ENCODE results near the gene ZNF428. TPM values are rescaled to one million over a fixed set of nuclear protein-coding genes. Genes with fewer than 3 reads are reported as not detected.
"Not testable (repeated sequence)": the region's sequence is repeated elsewhere in the genome, so short reads cannot be mapped to it uniquely, and the experiment has no call there.

The ZNF428 gene
- total RNA-seq, 3 donors from 2014 or later = 13.6 to 40.2 (median 19.4) TPM

- no peak for ATAC-seq
Observed at GRCh38 chr19:43589277-43589676, 30.2 kb downstream of the ZNF428 start.

GRCh38 chr19:43587029-43587428 is 32.4 kb downstream of the ZNF428 start:
- ATAC-seq; H3K4me1 ChIP-seq (ENCODE audit: low read depth); H3K9me3 ChIP-seq; intact Hi-C loops (cut with DNase I, micrococcal nuclease); H3K4me3 ChIP-seq; H3K36me3 ChIP-seq (ENCODE audit: low read depth); DNase-seq: not testable (repeated sequence)

More at GRCh38 chr19:43589277-43589676, 30.2 kb downstream of the ZNF428 start:
- DNase-seq = no peak
- no peak for TF ChIP-seq CTCF (IDR thresholded peaks at IDR 0.05)
- Histone ChIP-seq H3K9me3 (no peaks in the 10 kb centered on the region), H3K36me3 (ENCODE audit: low read depth) (no peaks in the 10 kb centered on the region), H3K4me3 (no peak overlapping the region), H3K4me1 (ENCODE audit: low read depth) (peaks cover 11% of the 10 kb centered on the region)
- intact Hi-C loops (cut with DNase I, micrococcal nuclease) = no loop called here

- ATAC-seq = no peak
- DNase-seq = no peak
Observed at GRCh38 chr19:43586346-43586745, 33.1 kb downstream of the ZNF428 start.

DNA sequence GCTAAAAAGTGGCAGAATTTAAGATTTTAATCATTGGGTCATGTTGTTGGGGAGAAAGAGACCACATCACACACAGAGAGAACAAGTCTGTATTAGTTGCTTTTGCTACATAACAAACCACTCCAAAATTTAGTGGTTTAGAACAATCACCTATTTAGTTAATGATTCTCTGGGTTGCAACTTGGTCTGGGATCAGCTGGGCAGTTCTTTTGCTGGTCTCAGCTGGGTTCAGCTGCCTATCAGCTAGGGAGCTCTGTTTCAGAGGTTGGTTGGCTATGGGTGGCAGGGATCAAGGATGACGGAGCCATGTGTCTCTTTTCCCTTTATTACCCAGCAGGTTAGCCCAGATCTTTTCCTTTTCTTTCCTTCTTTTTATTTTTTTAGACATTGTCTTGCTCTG is 34.9 kb downstream of the ZNF428 start:
- ATAC-seq (no peak), DNase-seq (no peak)
- intact Hi-C loops (cut with DNase I, micrococcal nuclease) = no loop called here
- Histone ChIP-seq H3K4me1 (ENCODE audit: low read depth) (no peaks in the 10 kb centered on the region), H3K4me3 (no peak overlapping the region), H3K9me3 (no peaks in the 10 kb centered on the region), H3K36me3 (ENCODE audit: low read depth) (no peaks in the 10 kb centered on the region)
- no peak for TF ChIP-seq CTCF (IDR thresholded peaks at IDR 0.05)

More at GRCh38 chr19:43586346-43586745, 33.1 kb downstream of the ZNF428 start:
- intact Hi-C loops (cut with DNase I, micrococcal nuclease) = no loop called here
- no peak for TF ChIP-seq CTCF (IDR thresholded peaks at IDR 0.05)
- no peaks in the 10 kb centered on the region for H3K9me3 ChIP-seq
- no peaks in the 10 kb centered on the region for H3K4me1 ChIP-seq (ENCODE audit: low read depth)
- no peak overlapping the region for H3K4me3 ChIP-seq
- no peaks in the 10 kb centered on the region for H3K36me3 ChIP-seq (ENCODE audit: low read depth)

DNA sequence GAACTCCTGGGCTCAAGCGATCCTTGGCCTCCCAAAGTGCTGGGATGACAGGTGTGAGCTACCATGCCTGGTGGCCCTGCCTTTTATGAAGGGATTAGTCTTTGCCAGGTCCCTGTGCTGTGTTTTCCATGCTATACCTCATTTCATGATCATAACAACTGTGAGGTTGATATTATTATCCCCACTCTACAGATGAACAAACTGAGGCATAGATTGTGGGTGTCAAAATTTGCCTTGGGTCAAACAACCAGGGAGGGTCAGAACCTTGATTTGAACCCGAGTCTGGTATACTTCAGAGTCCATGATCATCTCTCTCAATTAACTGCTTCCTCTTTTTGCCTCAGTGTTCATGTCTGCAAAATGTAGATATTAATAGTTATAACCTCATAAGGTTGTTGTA is 36.9 kb downstream of the ZNF428 start:
- intact Hi-C loops (cut with DNase I, micrococcal nuclease) = no loop called here
- DNase-seq = no peak
- no peaks in the 10 kb centered on the region for H3K9me3 ChIP-seq
- no peak for TF ChIP-seq CTCF (IDR thresholded peaks at IDR 0.05)
- no peak for ATAC-seq
- no peaks in the 10 kb centered on the region for H3K4me1 ChIP-seq (ENCODE audit: low read depth)
- no peak overlapping the region for H3K4me3 ChIP-seq
- H3K36me3 ChIP-seq (ENCODE audit: low read depth) = no peaks in the 10 kb centered on the region

DNA sequence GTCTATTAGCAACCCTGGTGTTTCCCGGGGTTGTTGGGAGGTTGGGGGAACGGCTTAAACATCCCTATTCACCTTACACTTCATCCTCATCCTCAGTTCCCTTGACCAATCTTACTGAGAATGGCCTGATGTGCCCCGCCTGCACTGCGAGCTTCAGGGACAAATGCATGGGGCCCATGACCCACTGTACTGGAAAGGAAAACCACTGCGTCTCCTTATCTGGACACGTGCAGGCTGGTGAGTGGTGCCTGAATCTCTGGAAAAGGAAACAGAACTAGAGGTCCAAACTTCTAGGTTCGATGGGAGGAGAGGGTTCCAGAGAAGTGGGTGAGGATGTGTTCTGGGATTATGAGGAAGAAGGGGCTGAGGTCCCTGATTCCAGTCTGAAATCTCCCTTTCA is 38.0 kb downstream of the ZNF428 start:
- no peaks in the 10 kb centered on the region for H3K36me3 ChIP-seq (ENCODE audit: low read depth)
- no peaks in the 10 kb centered on the region for H3K9me3 ChIP-seq
- no peak overlapping the region for H3K4me3 ChIP-seq
- no peak for DNase-seq
- H3K4me1 ChIP-seq (ENCODE audit: low read depth) = no peaks in the 10 kb centered on the region
- no peak for TF ChIP-seq CTCF (IDR thresholded peaks at IDR 0.05)
- no peak for ATAC-seq
- intact Hi-C loops (cut with DNase I, micrococcal nuclease) = no loop called here

Data from mucosa of descending colon (tissue), 3 donors.